Central memory CD8-positive, alpha-beta T cell (primary cell): ENCODE data around the gene ZNF415.
"Not testable (repeated sequence)": the region's sequence is repeated elsewhere in the genome, so short reads cannot be mapped to it uniquely, and the experiment has no call there.

Experiments used
- ATAC-seq: fragments of 150-1000 bp; cut with Tn5 transposase; replicated peaks from 2 replicates; pipeline ENCODE4 v1.10.0; 2022; ENCODE audit warnings: mild to moderate bottlenecking, moderate FRiP score, moderate number of reproducible peaks; ENCODE audit not compliant: poor library complexity, severe bottlenecking; ENCODE audit errors: extremely low read depth
- DNase-seq, 2 donors: peaks; one replicate each; pipeline ENCODE4 v3.0.0; 2021; ENCODE audit warnings: low spot score in 2 of 2
- H3K27ac Mint-ChIP-seq: one replicate; pipeline ENCODE4 v1.8.0; 2022; ENCODE audit warnings: low read depth, mild to moderate bottlenecking, moderate library complexity, mixed read lengths
- H3K27me3 Mint-ChIP-seq: one replicate; pipeline ENCODE4 v1.8.0; 2022; ENCODE audit warnings: mixed read lengths
- H3K36me3 Mint-ChIP-seq: one replicate; pipeline ENCODE4 v1.8.0; 2022; ENCODE audit warnings: mild to moderate bottlenecking, moderate library complexity, mixed read lengths; ENCODE audit not compliant: insufficient read depth
- H3K4me1 Mint-ChIP-seq: one replicate; pipeline ENCODE4 v1.8.0; 2022; ENCODE audit warnings: mixed read lengths
- H3K4me3 Mint-ChIP-seq: one replicate; pipeline ENCODE4 v1.8.0; 2022; ENCODE audit warnings: mild to moderate bottlenecking, moderate library complexity, mixed read lengths
- H3K9me3 Mint-ChIP-seq: one replicate; pipeline ENCODE4 v1.8.0; 2022; ENCODE audit warnings: mixed read lengths

The ZNF415 gene

GRCh38 chr19:53096982-53097690 lies 35.6 kb downstream of the ZNF415 start:
- not testable (repeated sequence) for H3K4me3 Mint-ChIP-seq, ATAC-seq, H3K9me3 Mint-ChIP-seq, H3K27me3 Mint-ChIP-seq, DNase-seq
- peaks cover 34% of the 10 kb centered on the region for H3K36me3 Mint-ChIP-seq
- peak overlapping the region; percentile 32 for H3K27ac Mint-ChIP-seq
- peaks cover 49% of the 10 kb centered on the region for H3K4me1 Mint-ChIP-seq

GRCh38 chr19:53096579-53096978 lies 36.1 kb downstream of the ZNF415 start:
- not testable (repeated sequence) for H3K4me3 Mint-ChIP-seq, DNase-seq, H3K27ac Mint-ChIP-seq, ATAC-seq, H3K27me3 Mint-ChIP-seq, H3K9me3 Mint-ChIP-seq
- H3K4me1 Mint-ChIP-seq, result peaks cover 43% of the 10 kb centered on the region
- H3K36me3 Mint-ChIP-seq, result peaks cover 31% of the 10 kb centered on the region

GRCh38 chr19:53094754-53095575 lies 37.7 kb downstream of the ZNF415 start:
- Mint-ChIP-seq H3K4me3 (no peak overlapping the region), H3K27ac (no peak overlapping the region), H3K4me1 (peaks cover 45% of the 10 kb centered on the region), H3K27me3 (no peaks in the 10 kb centered on the region), H3K36me3 (peaks cover 38% of the 10 kb centered on the region), H3K9me3 (no peaks in the 10 kb centered on the region)
- DNase-seq (no peak), ATAC-seq (no peak)

GRCh38 chr19:53092723-53093122 lies 40.0 kb downstream of the ZNF415 start:
- Mint-ChIP-seq H3K4me3 (no peak overlapping the region), H3K27ac (no peak overlapping the region), H3K36me3 (peaks cover 36% of the 10 kb centered on the region), H3K9me3 (no peaks in the 10 kb centered on the region), H3K27me3 (no peaks in the 10 kb centered on the region), H3K4me1 (peaks cover 30% of the 10 kb centered on the region)
- DNase-seq (no peak), ATAC-seq (no peak)

- no peak overlapping the region for H3K4me3 Mint-ChIP-seq
- peaks cover 35% of the 10 kb centered on the region for H3K36me3 Mint-ChIP-seq
- no peaks in the 10 kb centered on the region for H3K9me3 Mint-ChIP-seq
- H3K27me3 Mint-ChIP-seq, result no peaks in the 10 kb centered on the region
- no peak overlapping the region for H3K27ac Mint-ChIP-seq
- H3K4me1 Mint-ChIP-seq, result peaks cover 28% of the 10 kb centered on the region
- no peak for ATAC-seq
- DNase-seq, result no peak
These were observed 41.1 kb downstream of the ZNF415 start for GRCh38 chr19:53091413-53092254.

- ATAC-seq (no peak), DNase-seq (no peak)
- peaks cover 44% of the 10 kb centered on the region for H3K36me3 Mint-ChIP-seq
- no peak overlapping the region for H3K4me3 Mint-ChIP-seq
- no peaks in the 10 kb centered on the region for H3K27me3 Mint-ChIP-seq
- H3K27ac Mint-ChIP-seq, result no peak overlapping the region
- no peaks in the 10 kb centered on the region for H3K9me3 Mint-ChIP-seq
- peaks cover 18% of the 10 kb centered on the region for H3K4me1 Mint-ChIP-seq
These were observed 44.6 kb downstream of the ZNF415 start for GRCh38 chr19:53088091-53088490.

- ATAC-seq, result no peak
- no peak for DNase-seq
- Mint-ChIP-seq H3K36me3 (peaks cover 44% of the 10 kb centered on the region), H3K9me3 (peaks cover 2% of the 10 kb centered on the region), H3K4me1 (peaks cover 21% of the 10 kb centered on the region), H3K4me3 (no peak overlapping the region), H3K27me3 (no peaks in the 10 kb centered on the region), H3K27ac (no peak overlapping the region)
These were observed 45.8 kb downstream of the ZNF415 start for GRCh38 chr19:53086949-53087348.

- Mint-ChIP-seq H3K27ac (no peak overlapping the region), H3K36me3 (peaks cover 39% of the 10 kb centered on the region), H3K4me3 (no peak overlapping the region), H3K4me1 (peaks cover 24% of the 10 kb centered on the region), H3K27me3 (no peaks in the 10 kb centered on the region), H3K9me3 (peaks cover 11% of the 10 kb centered on the region)
- ATAC-seq (no peak), DNase-seq (no peak)
These were observed 47.2 kb downstream of the ZNF415 start for GRCh38 chr19:53085496-53085895.

GRCh38 chr19:53082929-53083328 lies 49.8 kb downstream of the ZNF415 start:
- Mint-ChIP-seq H3K36me3 (peaks cover 32% of the 10 kb centered on the region), H3K27me3 (no peaks in the 10 kb centered on the region), H3K9me3 (peaks cover 11% of the 10 kb centered on the region), H3K4me3 (no peak overlapping the region), H3K4me1 (peaks cover 20% of the 10 kb centered on the region), H3K27ac (no peak overlapping the region)
- no peak for ATAC-seq
- DNase-seq, result no peak

- DNase-seq, result no peak
These were observed 53.3 kb downstream of the ZNF415 start for GRCh38 chr19:53079313-53079924.

GRCh38 chr19:53078668-53079067 lies 54.0 kb downstream of the ZNF415 start:
- DNase-seq (no peak), ATAC-seq (no peak)
- Mint-ChIP-seq H3K27ac (no peak overlapping the region), H3K4me3 (no peak overlapping the region), H3K4me1 (peaks cover 12% of the 10 kb centered on the region), H3K9me3 (peaks cover 21% of the 10 kb centered on the region), H3K36me3 (peaks cover 24% of the 10 kb centered on the region), H3K27me3 (no peaks in the 10 kb centered on the region)

More at GRCh38 chr19:53079313-53079924, 53.3 kb downstream of the ZNF415 start:
- no peak overlapping the region for H3K4me3 Mint-ChIP-seq
- H3K4me1 Mint-ChIP-seq, result peaks cover 12% of the 10 kb centered on the region
- no peaks in the 10 kb centered on the region for H3K27me3 Mint-ChIP-seq
- H3K36me3 Mint-ChIP-seq, result peaks cover 22% of the 10 kb centered on the region
- ATAC-seq, result no peak
- peaks cover 21% of the 10 kb centered on the region for H3K9me3 Mint-ChIP-seq
- H3K27ac Mint-ChIP-seq, result no peak overlapping the region

- no peak overlapping the region for H3K4me3 Mint-ChIP-seq
- H3K9me3 Mint-ChIP-seq, result peaks cover 25% of the 10 kb centered on the region
- H3K4me1 Mint-ChIP-seq, result peaks cover 10% of the 10 kb centered on the region
- H3K36me3 Mint-ChIP-seq, result peaks cover 33% of the 10 kb centered on the region
- DNase-seq (no peak), ATAC-seq (no peak)
- no peaks in the 10 kb centered on the region for H3K27me3 Mint-ChIP-seq
- H3K27ac Mint-ChIP-seq, result no peak overlapping the region
These were observed 55.7 kb downstream of the ZNF415 start for GRCh38 chr19:53076984-53077383.
